NCI-H2196 (cell line): Measurements from ENCODE around the gene USP48.
A peak's percentile ranks its signal among the peaks of the same experiment; 100 is the strongest.
"Not testable (repeated sequence)": the region's sequence is repeated elsewhere in the genome, so short reads cannot be mapped to it uniquely, and the experiment has no call there.

Experiments
- DNase-seq: peaks from one replicate; lab custom pipeline; 2025; ENCODE audit not compliant: unreplicated experiment; lab: John Stamatoyannopoulos, UW

Gene USP48

GRCh38 chr1:21814981-21815582 lies 32.1 kb upstream of the USP48 start:
- no peak for DNase-seq

GRCh38 chr1:21814241-21814918 lies 31.4 kb upstream of the USP48 start:
- DNase-seq, result no peak

- no peak for DNase-seq
Measured at GRCh38 chr1:21813542-21813941, 30.6 kb upstream of the USP48 start.

GRCh38 chr1:21811875-21812305 lies 28.9 kb upstream of the USP48 start, which contains the start of gene LDLRAD2:
LDLRAD2 (plus strand) TSS chr1:21812265; CDS start chr1:21812452, 187 bp downstream.
- DNase-seq, result peak; percentile 50

- no peak for DNase-seq
Measured at GRCh38 chr1:21804536-21804935, 21.6 kb upstream of the USP48 start.

GRCh38 chr1:21801100-21801499 lies 18.2 kb upstream of the USP48 start:
- DNase-seq, result no peak

GRCh38 chr1:21799730-21800129 lies 16.8 kb upstream of the USP48 start:
- no peak for DNase-seq

- no peak for DNase-seq
Measured at GRCh38 chr1:21795075-21795474, 12.1 kb upstream of the USP48 start.

- no peak for DNase-seq
Measured at GRCh38 chr1:21794656-21795055, 11.7 kb upstream of the USP48 start.

- DNase-seq, result no peak
Measured at GRCh38 chr1:21793104-21793503, 10.2 kb upstream of the USP48 start.

- DNase-seq, result no peak
Measured at GRCh38 chr1:21786640-21787039, 3.7 kb upstream of the USP48 start.

GRCh38 chr1:21785764-21786163 lies 2.8 kb upstream of the USP48 start:
- DNase-seq, result not testable (repeated sequence)

- no peak for DNase-seq
Measured at GRCh38 chr1:21783679-21784603, 992 bp upstream of the USP48 start.

- DNase-seq, result peak; percentile 66
Measured at GRCh38 chr1:21782349-21782867, 541 bp downstream of the USP48 start.

GRCh38 chr1:21781815-21782348 lies 1.1 kb downstream of the USP48 start:
- no peak for DNase-seq

- no peak for DNase-seq
Measured at GRCh38 chr1:21779613-21780521, 3.1 kb downstream of the USP48 start.

GRCh38 chr1:21778405-21778727 lies 4.6 kb downstream of the USP48 start:
- DNase-seq, result no peak

GRCh38 chr1:21776925-21777324 lies 6.0 kb downstream of the USP48 start:
- not testable (repeated sequence) for DNase-seq

GRCh38 chr1:21775985-21776562 lies 6.9 kb downstream of the USP48 start:
- no peak for DNase-seq

- DNase-seq, result no peak
Measured at GRCh38 chr1:21775550-21775914, 7.4 kb downstream of the USP48 start.
